T-helper 2 cell treated with Interferon-gamma antibody and Interleukin-4, amounts not matched to agents 5 μg/mL and 100 μg/mL, for 36 hours (primary cell): ENCODE data around the gene WDPCP.
"Not testable (repeated sequence)": the region's sequence is repeated elsewhere in the genome, so short reads cannot be mapped to it uniquely, and the experiment has no call there.

Source experiments
- DNase-seq: peaks from one replicate; pipeline ENCODE4 v3.0.0; 2021; ENCODE audit warnings: low spot score
- H3K27ac Mint-ChIP-seq: one replicate; pipeline ENCODE4 v1.8.0; 2021; ENCODE audit warnings: mild to moderate bottlenecking, mixed read lengths
- H3K27me3 Mint-ChIP-seq: one replicate; pipeline ENCODE4 v1.8.0; 2021; ENCODE audit warnings: low read depth, mixed read lengths
- H3K36me3 Mint-ChIP-seq: one replicate; pipeline ENCODE4 v1.8.0; 2021; ENCODE audit warnings: low read depth, mixed read lengths
- H3K4me1 Mint-ChIP-seq: one replicate; pipeline ENCODE4 v1.8.0; 2021; ENCODE audit warnings: low read depth, mixed read lengths
- H3K4me3 Mint-ChIP-seq: one replicate; pipeline ENCODE4 v1.8.0; 2022; ENCODE audit warnings: mild to moderate bottlenecking, moderate library complexity, mixed read lengths
- H3K9me3 Mint-ChIP-seq: one replicate; pipeline ENCODE4 v1.8.0; 2021; ENCODE audit warnings: mixed read lengths

The WDPCP gene

DNA sequence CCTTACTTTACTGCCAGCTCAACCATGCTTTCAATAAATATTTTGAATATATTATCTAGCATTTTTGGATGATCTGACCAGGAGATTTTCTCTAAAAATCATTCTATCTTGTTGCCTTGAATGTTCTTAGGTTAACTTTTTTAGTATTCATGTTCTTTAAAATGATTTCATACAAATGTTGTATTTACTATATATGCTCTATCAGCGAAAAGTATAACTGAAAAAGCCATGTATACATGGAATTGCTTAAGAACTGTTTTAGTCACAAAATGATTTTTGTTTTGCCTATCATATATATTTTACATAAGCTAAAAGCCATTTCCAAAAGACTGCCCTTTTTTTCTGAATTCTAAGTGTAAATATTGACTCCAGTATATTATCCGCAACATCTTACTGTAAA, 213.9 kb downstream of the WDPCP start:
- Mint-ChIP-seq H3K9me3 (no peaks in the 10 kb centered on the region), H3K27ac (no peak overlapping the region), H3K4me1 (no peaks in the 10 kb centered on the region), H3K4me3 (no peak overlapping the region), H3K27me3 (no peaks in the 10 kb centered on the region), H3K36me3 (no peaks in the 10 kb centered on the region)
- no peak for DNase-seq

DNA sequence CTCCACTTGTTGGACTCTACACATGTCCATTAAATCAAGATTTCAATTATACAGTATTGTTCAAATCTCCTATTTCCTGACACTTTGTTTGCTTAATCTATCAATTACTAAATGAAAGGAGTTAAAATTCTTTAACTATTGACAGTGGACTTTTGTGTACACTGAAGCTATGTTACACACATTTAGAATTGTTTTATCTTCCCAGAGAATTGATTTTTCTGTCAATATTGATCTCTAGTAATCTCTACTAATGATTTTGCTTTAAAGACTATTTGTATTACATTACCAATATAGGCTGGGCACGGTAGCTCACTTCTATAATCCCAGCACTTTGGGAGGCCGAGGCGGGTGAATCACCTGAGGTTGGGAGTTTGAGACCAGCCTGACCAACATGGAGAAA, 215.7 kb downstream of the WDPCP start:
- no peaks in the 10 kb centered on the region for H3K27me3 Mint-ChIP-seq
- no peak overlapping the region for H3K4me3 Mint-ChIP-seq
- H3K27ac Mint-ChIP-seq: no peak overlapping the region
- no peaks in the 10 kb centered on the region for H3K9me3 Mint-ChIP-seq
- H3K4me1 Mint-ChIP-seq: no peaks in the 10 kb centered on the region
- no peaks in the 10 kb centered on the region for H3K36me3 Mint-ChIP-seq
- DNase-seq: no peak

- no peaks in the 10 kb centered on the region for H3K9me3 Mint-ChIP-seq
- no peaks in the 10 kb centered on the region for H3K27me3 Mint-ChIP-seq
- H3K36me3 Mint-ChIP-seq: no peaks in the 10 kb centered on the region
- no peak overlapping the region for H3K27ac Mint-ChIP-seq
- DNase-seq: no peak
- no peaks in the 10 kb centered on the region for H3K4me1 Mint-ChIP-seq
- H3K4me3 Mint-ChIP-seq: no peak overlapping the region
Observed at GRCh38 chr2:63369146-63369545, 219.1 kb downstream of the WDPCP start.

GRCh38 chr2:63364866-63365265, 223.4 kb downstream of the WDPCP start:
- DNase-seq: no peak
- Mint-ChIP-seq H3K4me3 (no peak overlapping the region), H3K4me1 (no peaks in the 10 kb centered on the region), H3K27me3 (no peaks in the 10 kb centered on the region), H3K9me3 (no peaks in the 10 kb centered on the region), H3K27ac (no peak overlapping the region), H3K36me3 (no peaks in the 10 kb centered on the region)

DNA sequence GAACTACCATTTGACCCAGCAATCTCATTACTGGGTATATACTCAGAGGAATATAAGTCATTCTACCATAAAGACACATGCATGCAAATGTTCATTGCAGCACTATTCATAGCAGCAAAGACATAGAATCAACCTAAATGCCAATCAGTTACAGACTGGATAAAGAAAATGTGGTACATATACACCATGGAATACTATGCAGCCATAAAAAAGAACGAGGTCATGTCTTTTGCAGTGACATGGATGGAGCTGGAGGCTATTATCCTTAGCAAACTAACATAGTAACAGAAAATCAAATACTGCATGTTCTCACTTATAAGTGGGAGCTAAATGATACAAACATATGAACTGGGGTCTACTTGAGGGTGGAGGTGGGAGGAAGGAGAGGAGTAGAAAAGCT, 230.6 kb downstream of the WDPCP start:
- H3K4me3 Mint-ChIP-seq, H3K27ac Mint-ChIP-seq, H3K36me3 Mint-ChIP-seq, H3K27me3 Mint-ChIP-seq, H3K4me1 Mint-ChIP-seq, DNase-seq: not testable (repeated sequence)
- peaks cover 32% of the 10 kb centered on the region for H3K9me3 Mint-ChIP-seq

DNA sequence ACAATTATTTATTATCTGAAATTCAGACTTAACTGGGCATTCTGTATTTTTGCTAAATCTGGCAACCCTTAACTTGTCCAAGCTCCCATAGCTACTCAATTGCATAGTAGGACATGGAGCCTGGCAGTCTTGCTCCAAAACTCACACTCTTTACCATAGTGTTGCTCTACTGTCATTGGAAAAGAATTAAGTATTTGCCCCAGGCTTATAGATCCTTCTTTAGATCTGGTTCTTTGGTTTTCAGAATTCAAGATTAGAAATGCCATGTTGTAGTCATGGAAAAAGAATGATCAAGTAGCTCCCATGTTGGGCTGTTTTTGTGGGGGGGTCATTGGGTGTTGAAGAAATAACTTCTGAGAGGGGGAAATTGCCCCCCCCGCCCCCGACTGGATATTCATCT, 240.9 kb downstream of the WDPCP start:
- Mint-ChIP-seq H3K36me3 (no peaks in the 10 kb centered on the region), H3K27me3 (no peaks in the 10 kb centered on the region), H3K4me1 (no peaks in the 10 kb centered on the region), H3K9me3 (peaks cover 27% of the 10 kb centered on the region), H3K27ac (no peak overlapping the region), H3K4me3 (no peak overlapping the region)
- DNase-seq: no peak

DNA sequence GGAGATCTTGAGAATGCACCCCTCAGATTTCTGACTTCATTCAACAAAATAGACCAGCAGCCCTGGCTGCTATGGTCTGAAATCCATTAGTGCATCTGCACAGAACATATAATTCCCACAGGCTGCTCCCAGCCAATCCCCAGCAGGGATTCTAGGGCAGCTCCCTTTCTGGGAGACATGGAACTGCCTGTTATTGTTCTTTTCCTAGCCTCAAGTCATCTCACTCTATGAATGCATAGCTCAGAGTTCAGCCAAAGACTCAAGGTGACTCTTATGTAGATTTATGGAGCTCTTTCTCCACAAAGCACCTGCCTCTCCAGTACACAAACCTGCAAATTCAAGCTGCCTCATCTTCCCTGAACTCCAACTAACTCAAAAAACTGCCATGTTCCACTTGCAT, 241.9 kb downstream of the WDPCP start:
- no peak overlapping the region for H3K4me3 Mint-ChIP-seq
- H3K27ac Mint-ChIP-seq: no peak overlapping the region
- peaks cover 26% of the 10 kb centered on the region for H3K9me3 Mint-ChIP-seq
- no peaks in the 10 kb centered on the region for H3K27me3 Mint-ChIP-seq
- DNase-seq: no peak
- H3K4me1 Mint-ChIP-seq: no peaks in the 10 kb centered on the region
- H3K36me3 Mint-ChIP-seq: no peaks in the 10 kb centered on the region

DNA sequence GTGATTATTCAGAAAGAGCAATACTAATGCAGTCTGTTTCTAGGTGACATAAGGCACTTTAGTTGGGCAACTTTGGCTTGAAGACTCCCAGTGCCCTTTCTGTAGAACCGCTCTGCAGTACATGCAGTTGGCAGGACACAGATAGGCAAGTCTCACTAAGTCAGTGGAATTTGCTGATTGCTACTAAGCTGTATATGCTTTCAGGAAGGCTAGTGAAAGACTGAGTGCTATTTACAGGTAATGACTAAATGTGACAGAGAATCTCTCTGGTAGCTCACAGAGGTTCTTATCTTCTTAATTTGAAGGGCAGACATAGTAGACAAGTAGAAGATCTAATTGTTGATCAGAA, 243.0 kb downstream of the WDPCP start:
- no peak overlapping the region for H3K27ac Mint-ChIP-seq
- no peak overlapping the region for H3K4me3 Mint-ChIP-seq
- no peaks in the 10 kb centered on the region for H3K36me3 Mint-ChIP-seq
- H3K9me3 Mint-ChIP-seq: peaks cover 27% of the 10 kb centered on the region
- H3K4me1 Mint-ChIP-seq: no peaks in the 10 kb centered on the region
- H3K27me3 Mint-ChIP-seq: no peaks in the 10 kb centered on the region
- no peak for DNase-seq

GRCh38 chr2:63344575-63345284, 243.5 kb downstream of the WDPCP start:
- Mint-ChIP-seq H3K36me3 (no peaks in the 10 kb centered on the region), H3K27me3 (no peaks in the 10 kb centered on the region), H3K4me1 (no peaks in the 10 kb centered on the region), H3K4me3 (no peak overlapping the region), H3K27ac (no peak overlapping the region), H3K9me3 (peaks cover 27% of the 10 kb centered on the region)
- no peak for DNase-seq

DNA sequence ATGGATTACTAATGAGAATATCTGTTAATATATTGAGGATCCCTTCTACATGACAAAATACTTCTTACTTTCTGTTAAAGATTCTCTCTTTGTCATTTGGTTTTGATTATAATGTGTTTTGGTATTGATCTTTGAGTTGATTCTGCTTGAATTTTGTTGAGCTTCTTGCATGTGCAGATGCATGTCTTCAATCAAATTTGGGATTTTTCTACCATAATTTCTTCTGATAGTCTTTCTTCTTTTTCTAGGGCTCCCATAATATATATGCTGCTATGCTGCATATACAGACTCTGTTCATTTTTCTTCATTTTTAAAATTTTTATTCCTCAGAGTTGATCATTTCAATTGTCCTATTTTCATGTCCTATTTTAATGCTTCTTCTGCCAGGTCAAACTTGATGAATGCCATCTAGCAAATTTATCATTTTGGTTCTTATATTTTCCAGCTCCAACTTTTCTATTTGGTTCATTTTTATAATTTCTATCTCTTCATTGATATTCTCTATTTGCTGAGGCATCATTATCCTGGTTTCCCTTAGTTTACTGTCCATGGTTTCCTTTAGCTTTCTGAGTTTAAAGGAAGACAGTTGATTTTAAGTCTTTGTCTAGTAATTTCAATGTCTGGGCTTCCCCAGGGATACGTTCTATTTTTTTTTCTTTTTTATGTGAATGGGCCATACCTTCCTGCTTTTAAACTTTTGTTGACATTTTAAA, 244.7 kb downstream of the WDPCP start:
- no peaks in the 10 kb centered on the region for H3K36me3 Mint-ChIP-seq
- no peaks in the 10 kb centered on the region for H3K27me3 Mint-ChIP-seq
- peaks cover 27% of the 10 kb centered on the region for H3K9me3 Mint-ChIP-seq
- H3K4me1 Mint-ChIP-seq: no peaks in the 10 kb centered on the region
- H3K4me3 Mint-ChIP-seq: no peak overlapping the region
- DNase-seq: no peak
- no peak overlapping the region for H3K27ac Mint-ChIP-seq

DNA sequence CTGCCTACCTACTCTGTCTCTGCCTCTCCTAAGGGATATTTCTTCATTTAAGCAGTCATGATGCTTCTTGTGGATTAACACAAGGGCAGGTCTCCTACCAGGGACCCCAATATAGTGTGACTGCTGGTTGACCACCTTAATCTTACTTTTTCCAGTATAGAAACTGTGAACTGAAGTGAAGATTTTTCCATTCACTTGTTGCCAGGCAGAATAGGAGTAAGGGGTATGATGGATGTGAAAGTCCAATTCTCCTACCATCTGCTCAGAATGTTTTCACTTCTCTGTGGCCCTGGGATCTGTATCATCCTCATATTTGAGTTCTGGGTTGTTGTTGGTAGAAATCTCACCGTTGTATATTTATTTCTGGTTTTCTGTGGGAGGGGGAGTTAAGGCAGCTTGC, 247.8 kb downstream of the WDPCP start:
- Mint-ChIP-seq H3K9me3 (peaks cover 34% of the 10 kb centered on the region), H3K4me3 (no peak overlapping the region), H3K27ac (no peak overlapping the region), H3K27me3 (no peaks in the 10 kb centered on the region), H3K36me3 (no peaks in the 10 kb centered on the region), H3K4me1 (no peaks in the 10 kb centered on the region)
- DNase-seq: no peak

DNA sequence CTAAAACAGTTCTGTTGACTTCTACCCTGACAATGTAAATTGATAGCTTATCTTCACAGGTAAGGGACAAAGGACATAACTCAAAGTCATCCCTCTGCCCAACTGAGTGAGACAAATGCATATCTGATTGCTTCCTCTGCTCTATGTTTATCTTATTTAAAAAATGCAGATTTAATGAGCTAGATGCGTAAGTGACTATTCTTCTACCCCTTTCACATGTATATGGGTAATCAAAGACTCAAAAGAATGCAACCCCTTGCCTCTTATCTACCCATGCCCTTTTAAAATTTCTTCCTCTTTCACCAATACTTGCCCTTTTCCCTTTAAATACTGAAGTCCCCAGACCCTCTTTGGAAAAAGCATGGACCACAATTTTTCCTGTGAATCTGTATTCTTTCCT, 253.4 kb downstream of the WDPCP start:
- H3K9me3 Mint-ChIP-seq: peaks cover 10% of the 10 kb centered on the region
- no peaks in the 10 kb centered on the region for H3K36me3 Mint-ChIP-seq
- no peak overlapping the region for H3K27ac Mint-ChIP-seq
- no peak overlapping the region for H3K4me3 Mint-ChIP-seq
- no peaks in the 10 kb centered on the region for H3K4me1 Mint-ChIP-seq
- DNase-seq: no peak
- no peaks in the 10 kb centered on the region for H3K27me3 Mint-ChIP-seq

GRCh38 chr2:63326473-63326872, 261.8 kb downstream of the WDPCP start:
- peaks cover 14% of the 10 kb centered on the region for H3K9me3 Mint-ChIP-seq

DNA sequence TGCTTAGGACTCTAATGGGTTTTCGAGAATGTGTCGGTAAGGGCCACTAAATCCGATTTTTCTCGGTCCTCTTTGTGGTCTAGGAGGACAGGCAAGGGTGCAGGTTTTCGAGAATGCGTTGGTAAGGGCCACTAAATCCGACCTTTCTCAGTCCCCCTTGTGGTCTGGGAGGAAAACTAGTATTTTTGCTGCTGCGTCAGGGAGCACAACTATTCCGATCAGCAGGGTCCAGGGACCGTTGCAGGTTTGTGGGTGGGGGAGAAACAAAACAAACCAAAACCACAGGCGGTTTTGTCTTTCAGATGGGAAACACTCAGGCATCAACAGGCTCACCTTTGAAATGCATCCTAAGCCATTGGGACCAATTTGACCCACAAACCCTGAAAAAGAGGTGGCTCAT, 264.6 kb downstream of the WDPCP start:
- not testable (repeated sequence) for H3K4me1 Mint-ChIP-seq

More at GRCh38 chr2:63326473-63326872, 261.8 kb downstream of the WDPCP start:
- no peaks in the 10 kb centered on the region for H3K36me3 Mint-ChIP-seq
- no peak overlapping the region for H3K27ac Mint-ChIP-seq
- H3K27me3 Mint-ChIP-seq: no peaks in the 10 kb centered on the region
- no peak for DNase-seq
- H3K4me1 Mint-ChIP-seq: no peaks in the 10 kb centered on the region
- no peak overlapping the region for H3K4me3 Mint-ChIP-seq

GRCh38 chr2:63321973-63322372, 266.3 kb downstream of the WDPCP start:
- H3K36me3 Mint-ChIP-seq, H3K4me1 Mint-ChIP-seq, DNase-seq, H3K27me3 Mint-ChIP-seq, H3K4me3 Mint-ChIP-seq, H3K27ac Mint-ChIP-seq: not testable (repeated sequence)
- peaks cover 19% of the 10 kb centered on the region for H3K9me3 Mint-ChIP-seq

More for the DNA sequence above, 264.6 kb downstream of the WDPCP start:
- H3K36me3 Mint-ChIP-seq, H3K27ac Mint-ChIP-seq, DNase-seq, H3K4me3 Mint-ChIP-seq, H3K27me3 Mint-ChIP-seq: not testable (repeated sequence)
- peaks cover 14% of the 10 kb centered on the region for H3K9me3 Mint-ChIP-seq
